NCI-H2029 treated with DMSO at 0.1 percent for 48 hours (cell line): ENCODE results near the gene C2orf76.
"Not testable (repeated sequence)": the region's sequence is repeated elsewhere in the genome, so short reads cannot be mapped to it uniquely, and the experiment has no call there.

Experiments
- DNase-seq: peaks from one replicate; lab custom pipeline; 2025; lab: John Stamatoyannopoulos, UW

The C2orf76 gene

GRCh38 chr2:119366649-119367471 is at the start of gene C2orf76, which contains the start of gene DBI:
TSS of gene C2orf76 (minus strand) at chr2:119366834. CDS start at chr2:119339959, 26,875 bp downstream.
TSS of gene DBI (plus strand) at chr2:119366977. CDS start at chr2:119367052, 75 bp downstream.
- peak; percentile 87 for DNase-seq

DNA sequence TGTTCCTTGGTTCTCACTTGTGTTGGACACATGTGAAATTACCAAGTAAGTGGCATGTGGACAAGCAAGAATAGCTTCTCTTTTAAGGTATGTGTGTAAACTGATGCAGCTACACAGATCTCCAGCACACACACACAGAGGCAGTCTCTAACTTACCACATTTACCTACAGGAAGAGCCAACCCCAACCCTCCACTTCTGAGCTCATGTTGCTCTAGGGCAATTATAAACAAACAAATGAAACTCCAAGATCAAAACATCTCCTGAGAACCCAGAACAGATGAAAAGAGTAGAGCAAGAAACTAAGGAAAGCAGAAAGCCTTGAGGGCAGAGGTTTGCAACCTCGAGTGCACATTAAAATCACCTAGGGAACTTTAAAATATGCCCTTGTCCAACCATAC is 49.0 kb upstream of the C2orf76 start:
- DNase-seq: no peak

DNA sequence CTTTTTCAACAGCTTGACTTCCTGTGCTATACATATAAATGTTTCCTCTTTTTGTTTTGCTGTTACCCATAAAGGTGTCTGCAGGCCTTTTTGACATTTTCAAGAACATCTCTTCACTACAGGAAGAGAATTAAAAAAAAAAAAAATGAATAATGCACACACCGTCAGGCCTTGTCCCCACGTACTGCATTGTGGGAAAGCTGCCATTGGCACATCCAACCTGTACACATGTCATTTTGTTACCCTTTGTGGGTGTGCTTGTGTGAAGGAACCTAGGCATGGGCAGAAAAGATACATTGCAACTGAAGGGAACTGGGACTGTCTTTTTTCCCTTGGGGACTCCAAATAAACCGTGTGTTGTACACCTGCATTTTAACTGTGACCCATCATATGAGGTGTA is 48.3 kb upstream of the C2orf76 start:
- DNase-seq: no peak

- peak; percentile 61 for DNase-seq
Observed at GRCh38 chr2:119409506-119409905, 42.9 kb upstream of the C2orf76 start.

GRCh38 chr2:119408221-119408619 is 41.6 kb upstream of the C2orf76 start:
- DNase-seq: peak; percentile 44

DNA sequence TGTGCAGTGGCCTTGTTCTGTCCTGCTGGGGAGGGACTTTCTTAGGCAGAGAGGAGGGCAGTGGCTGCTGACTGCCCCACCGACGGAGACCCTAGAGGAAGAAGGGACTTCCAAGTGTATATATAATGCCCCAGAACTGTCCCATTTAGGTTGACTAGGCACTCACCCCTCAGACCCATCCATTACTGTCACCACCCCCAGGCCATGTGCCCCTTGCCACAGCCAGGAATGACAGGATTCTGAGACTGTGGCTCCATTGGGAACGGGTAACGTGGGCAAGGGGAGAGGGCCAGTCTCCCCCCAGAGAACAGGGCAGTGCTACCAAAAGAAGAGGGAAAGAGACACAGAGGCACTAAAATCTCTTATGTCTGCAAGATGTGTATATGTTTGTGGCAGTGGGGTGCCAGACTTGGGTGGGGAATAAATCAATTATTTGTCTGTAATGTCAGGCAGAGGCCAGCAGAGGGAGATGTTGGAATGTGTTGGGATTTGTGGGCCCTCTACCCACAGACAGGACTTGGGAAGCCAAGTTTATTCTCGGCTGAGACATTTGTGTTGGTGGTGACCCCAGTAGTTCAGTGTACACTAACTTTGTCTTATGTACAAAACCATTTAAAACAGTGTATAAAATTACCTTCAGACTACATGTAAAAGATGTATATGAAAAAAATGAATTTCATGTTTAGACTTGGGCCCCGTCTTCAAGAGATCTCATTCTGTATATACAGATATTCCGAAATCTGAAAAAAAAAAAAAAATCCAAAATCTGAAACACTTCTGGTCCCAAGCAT is 41.0 kb upstream of the C2orf76 start:
- peak; percentile 68 for DNase-seq

DNA sequence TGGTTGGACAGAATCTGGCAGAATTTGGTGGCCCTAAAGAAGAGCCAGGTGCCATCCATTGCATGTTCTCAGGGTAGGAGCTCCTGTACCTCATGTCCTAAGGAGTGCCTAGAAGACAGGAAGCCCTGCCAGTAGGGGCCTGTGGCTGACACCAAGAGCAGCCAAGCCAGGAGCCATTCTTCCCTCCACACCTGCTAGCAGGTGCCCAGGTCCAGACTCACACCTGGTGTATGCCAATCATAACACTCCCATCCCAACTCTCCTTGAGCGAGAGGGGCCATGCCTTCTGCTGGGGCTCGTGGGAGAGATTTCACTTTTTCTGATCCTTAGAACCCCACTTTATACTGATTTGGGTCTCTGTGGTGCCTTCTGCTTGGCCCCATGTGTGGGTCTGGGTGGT is 38.5 kb upstream of the C2orf76 start:
- no peak for DNase-seq

- DNase-seq: not testable (repeated sequence)
Observed at GRCh38 chr2:119403618-119404017, 37.0 kb upstream of the C2orf76 start.

- DNase-seq: no peak
Observed at GRCh38 chr2:119402645-119403560, 36.3 kb upstream of the C2orf76 start.

- no peak for DNase-seq
Observed at GRCh38 chr2:119402106-119402505, 35.5 kb upstream of the C2orf76 start.

DNA sequence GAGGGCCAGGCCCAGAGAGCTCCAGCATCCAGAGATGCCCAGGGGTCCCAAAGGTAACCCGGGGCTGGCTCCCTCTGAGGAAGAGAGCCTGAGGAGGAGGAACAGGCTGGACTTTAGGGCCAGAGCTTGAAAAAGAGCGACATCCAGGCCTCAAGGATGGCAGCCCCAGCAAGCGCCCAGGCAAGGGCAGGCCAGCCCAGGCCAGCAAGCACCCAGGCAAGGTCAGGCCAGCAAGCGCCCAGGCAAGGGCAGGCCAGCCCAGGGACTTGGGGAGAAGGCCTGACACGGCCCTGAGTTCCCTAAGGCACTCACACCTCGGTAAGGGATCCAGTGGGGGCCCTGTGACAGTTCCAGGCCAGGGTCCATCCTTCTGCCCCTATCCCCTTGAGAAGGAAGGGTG is 30.6 kb upstream of the C2orf76 start:
- no peak for DNase-seq

- no peak for DNase-seq
Observed at GRCh38 chr2:119393971-119394748, 27.5 kb upstream of the C2orf76 start.

DNA sequence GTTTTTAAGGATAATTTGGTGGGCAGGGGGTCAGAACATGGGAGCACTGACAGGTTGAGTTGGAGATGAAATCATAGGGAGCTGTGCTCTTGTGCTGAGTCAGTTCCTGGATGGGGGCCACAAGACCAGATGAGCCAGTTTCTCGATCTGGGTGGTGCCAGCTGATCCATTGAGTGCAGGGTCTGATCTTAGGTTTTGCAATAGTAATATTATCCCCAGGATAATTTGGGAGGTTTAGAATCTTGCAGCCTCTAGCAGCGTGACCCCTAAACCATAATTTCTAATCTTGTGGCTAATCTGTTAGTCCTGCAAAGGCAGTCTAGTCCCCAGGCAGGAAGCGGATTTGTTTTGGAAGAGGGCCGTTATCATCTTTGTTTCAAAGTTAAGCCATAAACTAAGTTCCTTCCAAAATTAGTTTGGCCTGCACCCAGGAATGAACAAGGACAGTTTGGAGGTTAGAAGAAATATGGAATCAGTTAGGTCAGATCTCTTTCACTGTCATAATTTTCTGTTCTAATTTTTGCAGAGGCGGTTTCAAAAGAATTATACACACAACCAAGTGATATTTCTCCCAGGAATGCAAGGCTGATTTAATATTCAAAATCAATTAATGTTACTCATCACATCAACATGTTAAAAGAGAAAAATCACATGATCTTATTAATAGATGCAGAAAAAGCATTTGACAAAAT is 23.1 kb upstream of the C2orf76 start:
- no peak for DNase-seq

DNA sequence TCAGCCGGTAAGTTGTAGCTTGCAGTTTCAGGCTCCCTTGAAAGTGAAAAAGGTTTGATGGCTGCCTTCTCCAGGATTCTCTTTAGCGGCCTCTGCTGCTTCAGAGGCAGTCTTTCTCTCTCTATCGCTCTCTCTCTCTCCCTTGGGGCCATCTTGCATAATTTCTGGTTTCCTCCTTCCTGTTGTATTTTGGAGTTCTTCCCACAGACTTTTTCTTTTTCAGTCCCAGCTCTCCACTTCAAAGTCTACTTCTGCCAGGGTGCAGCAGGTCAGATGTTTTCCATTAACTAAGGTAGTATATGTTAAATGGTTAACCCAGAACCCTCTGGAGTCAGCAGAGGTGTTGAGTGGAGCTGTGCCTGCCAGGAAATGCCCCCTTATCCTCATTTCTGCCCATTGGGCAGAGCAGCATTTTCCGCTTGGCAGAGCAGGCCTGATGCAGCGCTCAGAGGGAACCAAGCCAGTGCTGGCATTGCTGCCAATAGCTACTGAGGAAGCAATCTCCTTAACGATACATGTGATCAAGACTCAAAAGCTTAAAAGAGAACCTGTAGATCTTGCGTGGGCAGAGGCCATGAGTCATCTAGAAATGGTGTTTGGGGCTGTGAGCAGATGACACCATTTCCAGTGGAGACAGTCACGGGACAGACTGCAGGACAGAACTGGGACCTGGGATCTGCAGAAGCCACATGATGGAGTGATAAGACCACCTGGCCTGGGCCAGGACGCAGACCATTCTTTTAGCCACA is 20.9 kb upstream of the C2orf76 start:
- peak; percentile 9 for DNase-seq

GRCh38 chr2:119385466-119385865 is 18.8 kb upstream of the C2orf76 start:
- DNase-seq: no peak

DNA sequence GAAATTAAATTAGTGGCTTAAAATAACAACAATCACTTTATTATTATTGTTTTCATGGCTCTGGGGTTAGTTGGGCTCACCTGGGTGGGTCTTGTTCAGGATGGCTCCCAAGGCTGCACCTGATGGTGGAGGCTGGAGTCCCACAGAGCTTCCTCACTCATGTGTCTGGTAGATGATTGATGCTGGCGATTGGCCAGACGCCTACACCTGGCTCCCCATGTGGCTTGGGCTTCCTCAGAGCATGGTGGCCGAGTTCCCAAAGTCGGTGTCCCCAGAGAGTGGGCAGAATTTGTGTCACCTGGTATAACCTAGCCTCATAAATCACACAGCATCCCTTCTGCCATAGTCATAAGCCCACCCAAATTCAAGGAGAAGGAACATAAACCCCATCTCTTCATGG is 18.3 kb upstream of the C2orf76 start:
- DNase-seq: no peak

GRCh38 chr2:119383410-119384140 is 16.9 kb upstream of the C2orf76 start:
- DNase-seq: peak; percentile 11

GRCh38 chr2:119378566-119378965 is 11.9 kb upstream of the C2orf76 start:
- no peak for DNase-seq

GRCh38 chr2:119377993-119378345 is 11.3 kb upstream of the C2orf76 start:
- no peak for DNase-seq
